K562 (cell line): Measurements from ENCODE around the gene UBAP2. TPM values are rescaled to one million over a fixed set of nuclear protein-coding genes. Genes with fewer than 3 reads are reported as not detected.
A peak's percentile ranks its signal among the peaks of the same experiment; 100 is the strongest.

Experiments
- ATAC-seq: fragments of 200-7000 bp; cut with Tn5 transposase; 3 replicates; pipeline ENCODE4 v1.9.1; 2020; ENCODE audit warnings: moderate library complexity
- BruUV-seq: library from RNA; stranded (reverse); fragments of 400-500 nt; replicated peaks from 2 replicates; lab custom pipeline; 2021; lab: Mats Ljungman, UMichigan
- CTCF ChIA-PET: fragments of 300-600 bp; formaldehyde crosslinking; extraction: SDS; loops from one replicate; lab custom pipeline; 2021; ENCODE audit warnings: low intra/inter-chr PET ratio; lab: Yijun Ruan, JAX
- POLR2A ChIA-PET: fragments of 300-600, 350-650 bp; sonication (Branson Sonifier 250); formaldehyde crosslinking; extraction: SDS; loops from one replicate; lab custom pipeline; 2021; ENCODE audit warnings: antibody characterized with exemption, inconsistent platforms; lab: Yijun Ruan, JAX
- DNase-seq, 4 experiments: peaks; one replicate each; pipeline versions ENCODE4 v3.0.0 to v3.0.0-alpha.2; 2011 to 2018; ENCODE audit warnings: low spot score in 3 of 4, mixed read lengths in 3 of 4; ENCODE audit errors: extremely low read depth in 1 of 4
- FAIRE-seq: peaks from 2 replicates; lab custom pipeline; 2011; peaks lifted over from hg19 to GRCh38; lab: Jason Lieb, UNC
- H2AFZ ChIP-seq: 2 replicates; pipeline ENCODE4 v1.6.0; 2011; ENCODE audit warnings: low read depth, low read length, control low read depth, inconsistent platforms
- H3K27ac ChIP-seq: fragments of 200-600 bp; 3 replicates; pipeline ENCODE4 v1.8.0; 2011; ENCODE audit warnings: low read depth, mild to moderate bottlenecking, control low read depth, inconsistent platforms, low read length, moderate library complexity, mixed read lengths; ENCODE audit errors: extremely low read depth
- H3K27me3 ChIP-seq, 2 experiments: fragments of 300-600 bp in 1 of 2; 2 replicates in 1 of 2; 3 replicates in 1 of 2; pipeline versions ENCODE4 v1.6.0 to v1.8.0; 2011; ENCODE audit warnings: inconsistent platforms in 2 of 2, low read length in 2 of 2, mild to moderate bottlenecking in 1 of 2, mixed read lengths in 1 of 2, moderate library complexity in 1 of 2; ENCODE audit not compliant: control insufficient read depth in 2 of 2, insufficient read depth in 2 of 2
- H3K36me3 ChIP-seq: fragments of 300-600 bp; 3 replicates; pipeline ENCODE4 v1.8.0; 2011; ENCODE audit warnings: mild to moderate bottlenecking, low read length, inconsistent platforms; ENCODE audit not compliant: control insufficient read depth, insufficient read depth
- H3K4me1 ChIP-seq, 2 experiments: fragments of 200-600 bp in 1 of 2; replicated peaks in 1 of 2; 2 replicates in 1 of 2; 3 replicates in 1 of 2; pipeline versions ENCODE4 v1.5.1 to v1.8.0; 2011; ENCODE audit warnings: inconsistent platforms in 2 of 2, low read length in 2 of 2, mild to moderate bottlenecking in 1 of 2, mixed read lengths in 1 of 2, moderate library complexity in 1 of 2; ENCODE audit not compliant: control insufficient read depth in 2 of 2, insufficient read depth in 2 of 2
- H3K4me2 ChIP-seq: 2 replicates; pipeline ENCODE4 v1.6.1; 2011; ENCODE audit warnings: low read length, control low read depth, inconsistent platforms, mixed read lengths; ENCODE audit not compliant: insufficient read depth
- H3K4me3 ChIP-seq: fragments of 200-600 bp; sonication (generic), shearing (Covaris generic); 2 replicates; pipeline ENCODE4 v1.5.1; 2016; ENCODE audit warnings: control low read depth, inconsistent platforms
- H3K79me2 ChIP-seq: fragments of 200-600 bp; 3 replicates; pipeline ENCODE4 v1.8.0; 2011; ENCODE audit warnings: low read length, inconsistent platforms; ENCODE audit not compliant: control insufficient read depth, insufficient read depth
- H3K9ac ChIP-seq, 2 experiments: 2 replicates each; pipeline versions ENCODE4 v1.6.0 to v1.6.1; 2011; ENCODE audit warnings: low read depth in 2 of 2, low read length in 2 of 2, control low read depth in 1 of 2, inconsistent platforms in 1 of 2, mild to moderate bottlenecking in 1 of 2, mixed read lengths in 1 of 2; ENCODE audit not compliant: insufficient read depth in 1 of 2
- H3K9me1 ChIP-seq: one replicate; pipeline ENCODE4 v1.6.0; 2011; ENCODE audit warnings: inconsistent platforms, mild to moderate bottlenecking, low read length, moderate library complexity; ENCODE audit not compliant: control insufficient read depth, insufficient read depth
- H3K9me3 ChIP-seq: replicated peaks from 2 replicates; pipeline ENCODE4 v1.5.1; 2011; ENCODE audit warnings: low read depth, low read length, inconsistent platforms; ENCODE audit not compliant: control insufficient read depth, insufficient read depth
- H4K20me1 ChIP-seq: replicated peaks from 2 replicates; pipeline ENCODE4 v1.6.1; 2011; ENCODE audit warnings: low read length, inconsistent platforms, mixed read lengths; ENCODE audit not compliant: control insufficient read depth, insufficient read depth
- HOXB6 ChIP-seq: fragments of 250-450 bp; sonication (Bioruptor Pico); IDR thresholded peaks from 2 replicates; pipeline ENCODE4 v1.5.1; 2022; ENCODE audit warnings: mild to moderate bottlenecking, borderline replicate concordance
- HSF4 ChIP-seq: fragments of 250-450 bp; sonication (Bioruptor Pico); IDR thresholded peaks from 2 replicates; pipeline ENCODE4 v2.1.2; 2022; ENCODE audit warnings: mild to moderate bottlenecking, moderate library complexity, borderline replicate concordance
- SAFB2 ChIP-seq: fragments of 200-400 bp; formaldehyde crosslinking; IDR thresholded peaks from 2 replicates; pipeline ENCODE4 v1.6.1; 2018; ENCODE audit warnings: borderline replicate concordance, low read length, low read depth, moderate library complexity; ENCODE audit not compliant: severe bottlenecking
- ZBTB33 ChIP-seq: sonication (generic); formaldehyde crosslinking; IDR thresholded peaks from 2 replicates; pipeline ENCODE4 v1.8.1; 2023; ENCODE audit warnings: mild to moderate bottlenecking, missing genetic modification reagents
- ZNF121 ChIP-seq: sonication (generic); formaldehyde crosslinking; conservative IDR thresholded peaks from 2 replicates; pipeline ENCODE4 v1.8.0; 2022; ENCODE audit warnings: missing genetic modification reagents
- WGBS: fragments of 100-300 bp; shearing (Covaris generic); methylation state at CpG from one replicate; pipeline ENCODE4 v1.1.6; 2016; ENCODE audit warnings: low coverage, mixed read lengths; ENCODE audit not compliant: insufficient coverage; ENCODE audit errors: missing lambda C conversion rate; 5-methylcytosine and 5-hydroxymethylcytosine counted together
- in situ Hi-C: fragments of 300-500 bp; cut with MboI; formaldehyde crosslinking; loops from 4 replicates; pipeline ENCODE4 v1.15.0; 2018; ENCODE audit warnings: inconsistent platforms, mixed read lengths
- intact Hi-C: fragments of 100-400 bp; cut with micrococcal nuclease; formaldehyde crosslinking; loops from 2 replicates; pipeline ENCODE4 v1.14.2; 2022
- polyA plus RNA-seq, 8 experiments: library from polyadenylated mRNA; depleted of rRNA in 4 of 8; stranded (reverse) in 5 of 8; unstranded in 3 of 8; fragments of >200 nt; fragmentation: Nextera tagmentation in 2 of 8; fragmentation: Illumina TruSeq in 1 of 8; extraction: Ambion mirVana in 2 of 8; extraction: Trizol in 1 of 8; gene quantifications; 2 replicates each; pipeline versions ENCODE4 v1.2.1 to v1.2.3, GENCODE V29; 2011 to 2014; ENCODE audit warnings: inconsistent platforms in 1 of 8, missing spikeins in 1 of 8
- total RNA-seq, 7 experiments: library from RNA; depleted of rRNA in 6 of 7; stranded (reverse); fragments of >200 nt in 6 of 7; fragmentation: Illumina TruSeq in 2 of 7; extraction: Trizol in 2 of 7; gene quantifications; 2 replicates each; pipeline versions ENCODE4 v1.2.1 to v1.2.3, GENCODE V29; 2011 to 2021; ENCODE audit warnings: low replicate concordance in 1 of 7

UBAP2 gene
- total and polyA plus RNA-seq, 9 of the 15 experiments (the other 6 are each of a cell fraction or from before 2014, with no cell fraction given) = 8.7 to 47.9 (median 18.7) TPM

GRCh38 chr9:34032631-34033030, 16.1 kb downstream of the UBAP2 start:
- intact Hi-C loops = no loop called here
- no peak for TF ChIP-seq HSF4
- TF ChIP-seq ZNF121 = peak; percentile 39
- TF ChIP-seq ZBTB33 = 0 out of 2 replicates have a peak, but pooled peaks have one; percentile 11
- TF ChIP-seq SAFB2 = no peak
- no peak for TF ChIP-seq HOXB6 (CRISPR knock-in tag)
- Histone ChIP-seq H3K4me3 (no peak overlapping the region), H3K9me3 (no peaks in the 10 kb centered on the region), H3K79me2 (peaks cover 82% of the 10 kb centered on the region), H3K27ac (no peak overlapping the region), H3K9ac (no peak overlapping the region), H3K4me1 (no peaks in the 10 kb centered on the region; a peak in 1 of 5 replicates), H4K20me1 (no peaks in the 10 kb centered on the region), H3K4me2 (no peak overlapping the region), H2AFZ (no peak overlapping the region), H3K9me1 (no peaks in the 10 kb centered on the region), H3K27me3 (no peaks in the 10 kb centered on the region), H3K36me3 (peaks cover 34% of the 10 kb centered on the region; the same call in 2 of the 3 replicates)
- in situ Hi-C loops = no loop called here
- no peak for DNase-seq
- no peak for ATAC-seq
- 65% methylated on average over 4 of the region's 7 CpGs for WGBS
- no TSS peak for BruUV-seq
- FAIRE-seq = no peak
- ChIA-PET CTCF (no interaction called here), POLR2A (no interaction called here)
